ENCODE data around the gene COA6. TPM values are rescaled to one million over a fixed set of nuclear protein-coding genes. Genes with fewer than 3 reads are reported as not detected.
A peak's percentile ranks its signal among the peaks of the same experiment; 100 is the strongest.

Gene COA6
- total RNA-seq, 4 donors from 2014 or later = 9.4 to 18.3 (median 16.0) TPM

GRCh38 chr1:234412830-234413229, 39.6 kb downstream of the COA6 start:
- H3K4me3 ChIP-seq = no peak overlapping the region
- intact Hi-C loops (cut with DNase I) = no loop called here
- H3K27me3 ChIP-seq = no peaks in the 10 kb centered on the region
- no peaks in the 10 kb centered on the region for H3K4me1 ChIP-seq
- WGBS = 86% methylated on average over 11 of the region's 11 CpGs
- H3K27ac ChIP-seq (replicated peaks in 1 of 4) = no peak overlapping the region
- TF ChIP-seq EP300 (IDR thresholded peaks at IDR 0.05) (no peak), POLR2A (IDR thresholded peaks at IDR 0.05; ENCODE audit: low read depth) (no peak), POLR2AphosphoS5 (IDR thresholded peaks at IDR 0.05) (no peak)
- TF ChIP-seq, protein P1, sequence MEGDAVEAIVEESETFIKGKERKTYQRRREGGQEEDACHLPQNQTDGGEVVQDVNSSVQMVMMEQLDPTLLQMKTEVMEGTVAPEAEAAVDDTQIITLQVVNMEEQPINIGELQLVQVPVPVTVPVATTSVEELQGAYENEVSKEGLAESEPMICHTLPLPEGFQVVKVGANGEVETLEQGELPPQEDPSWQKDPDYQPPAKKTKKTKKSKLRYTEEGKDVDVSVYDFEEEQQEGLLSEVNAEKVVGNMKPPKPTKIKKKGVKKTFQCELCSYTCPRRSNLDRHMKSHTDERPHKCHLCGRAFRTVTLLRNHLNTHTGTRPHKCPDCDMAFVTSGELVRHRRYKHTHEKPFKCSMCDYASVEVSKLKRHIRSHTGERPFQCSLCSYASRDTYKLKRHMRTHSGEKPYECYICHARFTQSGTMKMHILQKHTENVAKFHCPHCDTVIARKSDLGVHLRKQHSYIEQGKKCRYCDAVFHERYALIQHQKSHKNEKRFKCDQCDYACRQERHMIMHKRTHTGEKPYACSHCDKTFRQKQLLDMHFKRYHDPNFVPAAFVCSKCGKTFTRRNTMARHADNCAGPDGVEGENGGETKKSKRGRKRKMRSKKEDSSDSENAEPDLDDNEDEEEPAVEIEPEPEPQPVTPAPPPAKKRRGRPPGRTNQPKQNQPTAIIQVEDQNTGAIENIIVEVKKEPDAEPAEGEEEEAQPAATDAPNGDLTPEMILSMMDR (IDR thresholded peaks at IDR 0.05) = no peak
- H3K9me3 ChIP-seq = no peaks in the 10 kb centered on the region
- peaks cover 6 to 82% (median 53%) of the 10 kb centered on the region in 4 donors for H3K36me3 ChIP-seq
- peak; percentile 45 for DNase-seq (ENCODE audit: extremely low spot score)

DNA sequence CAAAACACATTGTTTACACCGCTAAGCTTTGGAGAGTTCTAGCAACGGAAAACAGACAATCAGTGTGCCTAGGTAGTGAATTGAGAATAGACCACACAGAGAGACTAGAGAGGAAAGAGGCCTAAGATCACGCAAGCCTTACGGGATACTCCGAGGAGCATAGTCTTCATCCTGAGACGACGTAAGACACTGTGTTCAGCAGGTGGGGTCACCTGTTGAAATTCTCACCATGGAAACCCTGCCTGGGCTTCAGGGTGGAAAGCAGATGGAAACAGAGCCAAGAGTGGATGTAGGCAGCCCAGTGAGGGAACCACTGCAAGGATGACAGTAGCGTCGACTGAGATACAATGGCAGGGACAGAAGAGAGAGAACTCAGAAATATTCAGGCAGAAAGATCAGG, 40.2 kb downstream of the COA6 start:
- H3K4me1 ChIP-seq = no peaks in the 10 kb centered on the region
- H3K4me3 ChIP-seq = no peak overlapping the region
- H3K27ac ChIP-seq (replicated peaks in 1 of 4) = no peak overlapping the region
- 96% methylated on average over 9 of the region's 9 CpGs for WGBS
- peaks cover 6 to 84% (median 51%) of the 10 kb centered on the region in 4 donors for H3K36me3 ChIP-seq
- DNase-seq (ENCODE audit: extremely low spot score) = peak; percentile 24
- no peaks in the 10 kb centered on the region for H3K27me3 ChIP-seq
- TF ChIP-seq POLR2A (IDR thresholded peaks at IDR 0.05; ENCODE audit: low read depth) (no peak), POLR2AphosphoS5 (IDR thresholded peaks at IDR 0.05) (no peak), EP300 (IDR thresholded peaks at IDR 0.05) (no peak)
- TF ChIP-seq, protein P1 (IDR thresholded peaks at IDR 0.05) = no peak
- H3K9me3 ChIP-seq = no peaks in the 10 kb centered on the region
- intact Hi-C loops (cut with DNase I) = no loop called here

- Histone ChIP-seq H3K36me3 (peaks cover 6 to 89% (median 50%) of the 10 kb centered on the region in 4 donors), H3K4me3 (no peak overlapping the region), H3K9me3 (no peaks in the 10 kb centered on the region), H3K27me3 (no peaks in the 10 kb centered on the region), H3K4me1 (no peaks in the 10 kb centered on the region), H3K27ac (replicated peaks in 1 of 4) (no peak overlapping the region)
- no peak for TF ChIP-seq POLR2A (IDR thresholded peaks at IDR 0.05; ENCODE audit: low read depth)
- TF ChIP-seq EP300 (IDR thresholded peaks at IDR 0.05) = no peak
- no peak for TF ChIP-seq POLR2AphosphoS5 (IDR thresholded peaks at IDR 0.05)
- TF ChIP-seq, protein P1 (IDR thresholded peaks at IDR 0.05) = no peak
- DNase-seq (ENCODE audit: extremely low spot score) = peak; percentile 80
- intact Hi-C loops (cut with DNase I) = no loop called here
- 77% methylated on average over 4 of the region's 4 CpGs for WGBS
These were observed 40.7 kb downstream of the COA6 start for GRCh38 chr1:234413990-234414389.

GRCh38 chr1:234427950-234428646, 54.8 kb downstream of the COA6 start:
- WGBS = 73% methylated on average over 8 of the region's 8 CpGs
- Histone ChIP-seq H3K36me3 (peaks cover 19 to 52% (median 38%) of the 10 kb centered on the region in 4 donors), H3K27ac (replicated peaks in 1 of 4) (no peak overlapping the region), H3K4me3 (no peak overlapping the region), H3K27me3 (no peaks in the 10 kb centered on the region), H3K4me1 (no peaks in the 10 kb centered on the region), H3K9me3 (no peaks in the 10 kb centered on the region)
- no peak for TF ChIP-seq POLR2A (IDR thresholded peaks at IDR 0.05; ENCODE audit: low read depth)
- TF ChIP-seq EP300 (IDR thresholded peaks at IDR 0.05) = no peak
- TF ChIP-seq, protein P1 (IDR thresholded peaks at IDR 0.05) = no peak
- no peak for TF ChIP-seq POLR2AphosphoS5 (IDR thresholded peaks at IDR 0.05)
- DNase-seq (ENCODE audit: extremely low spot score) = no peak
- intact Hi-C loops (cut with DNase I) = no loop called here

All from esophagus muscularis mucosa (tissue), 4 donors.